ENCODE measurements around the gene PXMP2.

PXMP2 gene

GRCh38 chr12:132687211-132688164, at the start of gene PXMP2, which contains the start of gene POLE:
Gene PXMP2, plus strand, starts transcription at chr12:132687587. Its CDS starts 84 bp downstream, at chr12:132687671.
Gene POLE, minus strand, starts transcription at chr12:132687342. Its CDS starts 27 bp downstream, at chr12:132687315.
- DNase-seq (peak; percentile 91), ATAC-seq (replicated peaks) (peak; percentile 93 to 94)
- Mint-ChIP-seq H3K27ac (peak within 1 kb of the TSS; percentile 85), H3K9me3 (no peaks in the 10 kb centered on the region), H3K27me3 (no peaks in the 10 kb centered on the region), H3K4me1 (peaks cover 14 to 24% of the 10 kb centered on the region in 2 donors), H3K4me3 (peak within 1 kb of the TSS; percentile 87 to 90), H3K36me3 (peaks cover 3 to 5% of the 10 kb centered on the region in 2 donors)

GRCh38 chr12:132637811-132638210, 49.6 kb upstream of the PXMP2 start:
- no peak overlapping the region for H3K27ac Mint-ChIP-seq
- peaks cover 58 to 84% of the 10 kb centered on the region in 2 donors for H3K36me3 Mint-ChIP-seq
- H3K4me1 Mint-ChIP-seq: peaks cover 8 to 25% of the 10 kb centered on the region in 2 donors
- no peak overlapping the region for H3K4me3 Mint-ChIP-seq
- no peaks in the 10 kb centered on the region for H3K9me3 Mint-ChIP-seq
- no peaks in the 10 kb centered on the region for H3K27me3 Mint-ChIP-seq
- DNase-seq: no peak
- no peak for ATAC-seq (replicated peaks)

GRCh38 chr12:132638541-132639408, 48.6 kb upstream of the PXMP2 start:
- ATAC-seq (replicated peaks): peak; percentile 55 to 61
- Mint-ChIP-seq H3K4me1 (peaks cover 8 to 15% of the 10 kb centered on the region in 2 donors), H3K27me3 (no peaks in the 10 kb centered on the region), H3K27ac (no peak overlapping the region), H3K36me3 (peaks cover 62 to 85% of the 10 kb centered on the region in 2 donors), H3K9me3 (no peaks in the 10 kb centered on the region), H3K4me3 (no peak overlapping the region)
- no peak for DNase-seq

- Mint-ChIP-seq H3K36me3 (peaks cover 57 to 78% of the 10 kb centered on the region in 2 donors), H3K27me3 (no peaks in the 10 kb centered on the region), H3K9me3 (no peaks in the 10 kb centered on the region), H3K27ac (no peak overlapping the region), H3K4me3 (no peak overlapping the region), H3K4me1 (peaks cover 0 to 6% of the 10 kb centered on the region in 2 donors)
- no peak for DNase-seq
- ATAC-seq (replicated peaks): no peak
These were observed 47.3 kb upstream of the PXMP2 start for GRCh38 chr12:132639956-132640520.

- peaks cover 49 to 72% of the 10 kb centered on the region in 2 donors for H3K36me3 Mint-ChIP-seq
- no peak for ATAC-seq (replicated peaks)
These were observed 46.5 kb upstream of the PXMP2 start for GRCh38 chr12:132640936-132641335.

GRCh38 chr12:132641811-132642650, 45.4 kb upstream of the PXMP2 start:
- no peaks in the 10 kb centered on the region for H3K27me3 Mint-ChIP-seq
- peaks cover 44 to 67% of the 10 kb centered on the region in 2 donors for H3K36me3 Mint-ChIP-seq
- peak overlapping the region; percentile 31 for H3K27ac Mint-ChIP-seq
- DNase-seq (no peak), ATAC-seq (replicated peaks) (no peak)
- no peaks in the 10 kb centered on the region for H3K4me1 Mint-ChIP-seq
- H3K9me3 Mint-ChIP-seq: no peaks in the 10 kb centered on the region
- no peak overlapping the region for H3K4me3 Mint-ChIP-seq

More at GRCh38 chr12:132640936-132641335, 46.5 kb upstream of the PXMP2 start:
- no peak for DNase-seq
- H3K9me3 Mint-ChIP-seq: no peaks in the 10 kb centered on the region
- no peaks in the 10 kb centered on the region for H3K27me3 Mint-ChIP-seq
- no peaks in the 10 kb centered on the region for H3K4me1 Mint-ChIP-seq
- no peak overlapping the region for H3K4me3 Mint-ChIP-seq
- no peak overlapping the region for H3K27ac Mint-ChIP-seq

- no peak for ATAC-seq (replicated peaks)
- Mint-ChIP-seq H3K27ac (peak overlapping the region; percentile 47), H3K4me1 (no peaks in the 10 kb centered on the region), H3K36me3 (peaks cover 41 to 65% of the 10 kb centered on the region in 2 donors), H3K9me3 (no peaks in the 10 kb centered on the region), H3K27me3 (no peaks in the 10 kb centered on the region), H3K4me3 (no peak overlapping the region)
- DNase-seq: no peak
These were observed 44.2 kb upstream of the PXMP2 start for GRCh38 chr12:132642846-132643835.

GRCh38 chr12:132646850-132647249, 40.5 kb upstream of the PXMP2 start:
- Mint-ChIP-seq H3K27me3 (no peaks in the 10 kb centered on the region), H3K4me3 (no peak overlapping the region), H3K27ac (no peak overlapping the region), H3K36me3 (peaks cover 34 to 55% of the 10 kb centered on the region in 2 donors), H3K9me3 (no peaks in the 10 kb centered on the region), H3K4me1 (no peaks in the 10 kb centered on the region)
- DNase-seq (no peak), ATAC-seq (replicated peaks) (no peak)

GRCh38 chr12:132647858-132648257, 39.5 kb upstream of the PXMP2 start:
- H3K9me3 Mint-ChIP-seq: no peaks in the 10 kb centered on the region
- no peaks in the 10 kb centered on the region for H3K4me1 Mint-ChIP-seq
- H3K4me3 Mint-ChIP-seq: no peak overlapping the region
- no peaks in the 10 kb centered on the region for H3K27me3 Mint-ChIP-seq
- no peak overlapping the region for H3K27ac Mint-ChIP-seq
- ATAC-seq (replicated peaks): no peak
- H3K36me3 Mint-ChIP-seq: peaks cover 30 to 51% of the 10 kb centered on the region in 2 donors
- DNase-seq: no peak

GRCh38 chr12:132648616-132649225, 38.7 kb upstream of the PXMP2 start:
- Mint-ChIP-seq H3K9me3 (no peaks in the 10 kb centered on the region), H3K36me3 (peaks cover 27 to 48% of the 10 kb centered on the region in 2 donors), H3K4me1 (no peaks in the 10 kb centered on the region), H3K27ac (no peak overlapping the region), H3K27me3 (no peaks in the 10 kb centered on the region), H3K4me3 (no peak overlapping the region)
- no peak for DNase-seq
- no peak for ATAC-seq (replicated peaks)

- H3K9me3 Mint-ChIP-seq: no peaks in the 10 kb centered on the region
- H3K4me1 Mint-ChIP-seq: no peaks in the 10 kb centered on the region
- H3K4me3 Mint-ChIP-seq: no peak overlapping the region
- no peak for DNase-seq
- no peak overlapping the region for H3K27ac Mint-ChIP-seq
- ATAC-seq (replicated peaks): no peak
- H3K36me3 Mint-ChIP-seq: peaks cover 29 to 44% of the 10 kb centered on the region in 2 donors
- no peaks in the 10 kb centered on the region for H3K27me3 Mint-ChIP-seq
These were observed 38.0 kb upstream of the PXMP2 start for GRCh38 chr12:132649226-132649945.
